OCI-LY3 (cell line): Measurements from ENCODE around the gene GRID1.

Source experiments
- CTCF ChIP-seq: fragments of 200-600, 300-600 bp; sonication (generic); IDR thresholded peaks from 2 replicates; pipeline ENCODE4 v1.5.1; 2014; ENCODE audit warnings: antibody characterized with exemption, low read length, low read depth
- EZH2phosphoT487 ChIP-seq: fragments of 200-600 bp; shearing (Covaris generic); IDR thresholded peaks from 2 replicates; pipeline ENCODE4 v1.6.1; 2018; ENCODE audit warnings: antibody characterized with exemption, mixed run types, low read depth

GRCh38 chr10:85789982-85790789, 576.4 kb downstream of the GRID1 start:
- TF ChIP-seq CTCF (no peak), EZH2phosphoT487 (no peak)
